SK-N-SH treated with all-trans-retinoic acid at 6 μM for 48 hours (cell line): ENCODE measurements around the gene ARSJ.
A peak's percentile ranks its signal among the peaks of the same experiment; 100 is the strongest.

ENCODE experiments used
- ATAC-seq: fragments of 200-7000 bp; cut with Tn5 transposase; 3 replicates; pipeline ENCODE4 v1.9.1; 2020; ENCODE audit warnings: mild to moderate bottlenecking, moderate library complexity
- ARNTL ChIP-seq: fragments of 450-650 bp; formaldehyde crosslinking; IDR thresholded peaks from 2 replicates; pipeline ENCODE4 v1.5.0; 2020; ENCODE audit warnings: low read depth, mild to moderate bottlenecking, moderate library complexity, borderline replicate concordance
- BACH2 ChIP-seq: fragments of 250-450 bp; sonication (Bioruptor Pico); IDR thresholded peaks from 2 replicates; pipeline ENCODE4 v1.9.0; 2021; ENCODE audit warnings: mild to moderate bottlenecking, borderline replicate concordance
- CSDC2 ChIP-seq: fragments of 250-450 bp; sonication (Bioruptor Pico); IDR thresholded peaks from 2 replicates; pipeline ENCODE4 v1.5.0; 2020; ENCODE audit warnings: mild to moderate bottlenecking, moderate library complexity
- ESRRG ChIP-seq: fragments of 250-450 bp; sonication (Bioruptor Pico); IDR thresholded peaks from 2 replicates; pipeline ENCODE4 v1.6.1; 2021; ENCODE audit warnings: mild to moderate bottlenecking
- GLIS3 ChIP-seq: fragments of 250-450 bp; sonication (Bioruptor Pico); IDR thresholded peaks from 2 replicates; pipeline ENCODE4 v1.5.0; 2020; ENCODE audit warnings: mild to moderate bottlenecking, moderate library complexity
- ISL1 ChIP-seq: fragments of 250-450 bp; sonication (Bioruptor Pico); IDR thresholded peaks from 2 replicates; pipeline ENCODE4 v2.1.2; 2022; ENCODE audit warnings: mild to moderate bottlenecking, moderate library complexity
- OSR1 ChIP-seq: fragments of 250-450 bp; sonication (Bioruptor Pico); IDR thresholded peaks from 2 replicates; pipeline ENCODE4 v1.8.0; 2022; ENCODE audit warnings: moderate library complexity, mild to moderate bottlenecking, inconsistent platforms
- PATZ1 ChIP-seq: fragments of 250-450 bp; sonication (Bioruptor Pico); IDR thresholded peaks from 2 replicates; pipeline ENCODE4 v1.8.0; 2020; ENCODE audit warnings: mild to moderate bottlenecking, moderate library complexity, borderline replicate concordance
- POU6F1 ChIP-seq: fragments of 250-450 bp; sonication (Bioruptor Pico); IDR thresholded peaks from 2 replicates; pipeline ENCODE4 v1.8.0; 2021; ENCODE audit warnings: low read depth, mild to moderate bottlenecking, moderate library complexity, borderline replicate concordance
- RARB ChIP-seq: fragments of 250-450 bp; sonication (Bioruptor Pico); IDR thresholded peaks from 2 replicates; pipeline ENCODE4 v1.8.0; 2021; ENCODE audit warnings: mild to moderate bottlenecking, moderate library complexity
- SNAI2 ChIP-seq: fragments of 250-450 bp; sonication (Bioruptor Pico); IDR thresholded peaks from 2 replicates; pipeline ENCODE4 v1.5.0; 2020; ENCODE audit warnings: mild to moderate bottlenecking, moderate library complexity
- TCF4 ChIP-seq: fragments of 250-450 bp; sonication (Bioruptor Pico); IDR thresholded peaks from 2 replicates; pipeline ENCODE4 v1.8.0; 2021; ENCODE audit warnings: mild to moderate bottlenecking, moderate library complexity, borderline replicate concordance
- TOX ChIP-seq: fragments of 250-450 bp; sonication (Bioruptor Pico); IDR thresholded peaks from 2 replicates; pipeline ENCODE4 v1.8.0; 2021; ENCODE audit warnings: mild to moderate bottlenecking, moderate library complexity, borderline replicate concordance
- TSHZ2 ChIP-seq: fragments of 250-450 bp; sonication (Bioruptor Pico); IDR thresholded peaks from 2 replicates; pipeline ENCODE4 v1.5.0; 2020; ENCODE audit warnings: mild to moderate bottlenecking, moderate library complexity
- ZC3H10 ChIP-seq: fragments of 250-450 bp; sonication (Bioruptor Pico); IDR thresholded peaks from 2 replicates; pipeline ENCODE4 v1.5.1; 2021; ENCODE audit warnings: mild to moderate bottlenecking, moderate library complexity
- ZFP3 ChIP-seq: fragments of 250-450 bp; sonication (Bioruptor Pico); IDR thresholded peaks from 2 replicates; pipeline ENCODE4 v1.5.0; 2020; ENCODE audit warnings: mild to moderate bottlenecking, moderate library complexity
- ZFP30 ChIP-seq: fragments of 450-650 bp; formaldehyde crosslinking; IDR thresholded peaks from 2 replicates; pipeline ENCODE4 v1.5.0; 2022; ENCODE audit warnings: mild to moderate bottlenecking, moderate library complexity
- ZNF565 ChIP-seq: fragments of 450-650 bp; formaldehyde crosslinking; conservative IDR thresholded peaks from 2 replicates; pipeline ENCODE4 v1.5.0; 2020; ENCODE audit warnings: low read depth, mild to moderate bottlenecking, moderate library complexity
- ZNF70 ChIP-seq: fragments of 450-650 bp; formaldehyde crosslinking; IDR thresholded peaks from 2 replicates; pipeline ENCODE4 v1.5.0; 2020; ENCODE audit warnings: mild to moderate bottlenecking, moderate library complexity
- ZNF8 ChIP-seq: fragments of 450-650 bp; formaldehyde crosslinking; IDR thresholded peaks from 2 replicates; pipeline ENCODE4 v1.5.0; 2020; ENCODE audit warnings: mild to moderate bottlenecking, moderate library complexity
- TF ChIP-seq, protein P1 (sequence below): fragments of 250-450 bp; sonication (Bioruptor Pico); IDR thresholded peaks from 2 replicates; pipeline ENCODE4 v1.5.1; 2020; ENCODE audit warnings: low read depth, mild to moderate bottlenecking, moderate library complexity
- TF ChIP-seq, protein P2 (sequence below): fragments of 250-450 bp; sonication (Bioruptor Pico); IDR thresholded peaks from 2 replicates; pipeline ENCODE4 v1.5.1; 2021; ENCODE audit warnings: mild to moderate bottlenecking, moderate library complexity

Gene ARSJ

GRCh38 chr4:113945906-113946305, 33.5 kb downstream of the ARSJ start:
- peak; percentile 52 for ATAC-seq
- TF ChIP-seq POU6F1 (CRISPR knock-in tag) (no peak), CSDC2 (CRISPR knock-in tag) (no peak), ISL1 (no peak), ZC3H10 (CRISPR knock-in tag) (no peak), RARB (no peak), TOX (no peak), ZFP30 (CRISPR knock-in tag) (no peak), ESRRG (CRISPR knock-in tag) (no peak), ZNF8 (no peak), PATZ1 (CRISPR knock-in tag) (no peak), OSR1 (CRISPR knock-in tag) (no peak), BACH2 (CRISPR knock-in tag) (no peak), GLIS3 (CRISPR knock-in tag) (no peak), ZNF565 (CRISPR knock-in tag) (no peak)
- TF ChIP-seq, protein P1, sequence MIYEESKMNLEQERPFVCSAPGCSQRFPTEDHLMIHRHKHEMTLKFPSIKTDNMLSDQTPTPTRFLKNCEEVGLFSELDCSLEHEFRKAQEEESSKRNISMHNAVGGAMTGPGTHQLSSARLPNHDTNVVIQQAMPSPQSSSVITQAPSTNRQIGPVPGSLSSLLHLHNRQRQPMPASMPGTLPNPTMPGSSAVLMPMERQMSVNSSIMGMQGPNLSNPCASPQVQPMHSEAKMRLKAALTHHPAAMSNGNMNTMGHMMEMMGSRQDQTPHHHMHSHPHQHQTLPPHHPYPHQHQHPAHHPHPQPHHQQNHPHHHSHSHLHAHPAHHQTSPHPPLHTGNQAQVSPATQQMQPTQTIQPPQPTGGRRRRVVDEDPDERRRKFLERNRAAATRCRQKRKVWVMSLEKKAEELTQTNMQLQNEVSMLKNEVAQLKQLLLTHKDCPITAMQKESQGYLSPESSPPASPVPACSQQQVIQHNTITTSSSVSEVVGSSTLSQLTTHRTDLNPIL (CRISPR knock-in tag): no peak

- TF ChIP-seq OSR1 (CRISPR knock-in tag) (no peak), POU6F1 (CRISPR knock-in tag) (no peak), ZC3H10 (CRISPR knock-in tag) (no peak), ZNF8 (no peak), ZFP3 (CRISPR knock-in tag) (no peak), TCF4 (no peak), ISL1 (no peak), GLIS3 (CRISPR knock-in tag) (no peak), TSHZ2 (CRISPR knock-in tag) (no peak), CSDC2 (CRISPR knock-in tag) (no peak), ARNTL (CRISPR knock-in tag) (no peak), ZFP30 (CRISPR knock-in tag) (no peak), ESRRG (CRISPR knock-in tag) (no peak), ZNF70 (CRISPR knock-in tag) (no peak), BACH2 (CRISPR knock-in tag) (no peak), TOX (no peak), SNAI2 (CRISPR knock-in tag) (no peak)
- TF ChIP-seq, protein P1 (CRISPR knock-in tag): no peak
- TF ChIP-seq, protein P2, sequence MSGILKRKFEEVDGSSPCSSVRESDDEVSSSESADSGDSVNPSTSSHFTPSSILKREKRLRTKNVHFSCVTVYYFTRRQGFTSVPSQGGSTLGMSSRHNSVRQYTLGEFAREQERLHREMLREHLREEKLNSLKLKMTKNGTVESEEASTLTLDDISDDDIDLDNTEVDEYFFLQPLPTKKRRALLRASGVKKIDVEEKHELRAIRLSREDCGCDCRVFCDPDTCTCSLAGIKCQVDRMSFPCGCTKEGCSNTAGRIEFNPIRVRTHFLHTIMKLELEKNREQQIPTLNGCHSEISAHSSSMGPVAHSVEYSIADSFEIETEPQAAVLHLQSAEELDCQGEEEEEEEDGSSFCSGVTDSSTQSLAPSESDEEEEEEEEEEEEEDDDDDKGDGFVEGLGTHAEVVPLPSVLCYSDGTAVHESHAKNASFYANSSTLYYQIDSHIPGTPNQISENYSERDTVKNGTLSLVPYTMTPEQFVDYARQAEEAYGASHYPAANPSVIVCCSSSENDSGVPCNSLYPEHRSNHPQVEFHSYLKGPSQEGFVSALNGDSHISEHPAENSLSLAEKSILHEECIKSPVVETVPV (CRISPR knock-in tag): no peak
- ATAC-seq: peak; percentile 35
Measured at GRCh38 chr4:113943863-113944262, 35.6 kb downstream of the ARSJ start.
